A549 treated with RU486 at 1 μM for 4 hours (cell line): ENCODE measurements around the gene SLC9C1. TPM values are rescaled to one million over a fixed set of nuclear protein-coding genes. Genes with fewer than 3 reads are reported as not detected.

ENCODE experiments used
- total RNA-seq: library from RNA; stranded (reverse); fragments of 200-300 nt; extraction: Qiagen RNA extraction; gene quantifications from 5 replicates; pipeline ENCODE4 v1.2.3, GENCODE V29; 2022; ENCODE audit warnings: low read depth

Gene SLC9C1
- total RNA-seq, result not detected in 5 replicates

GRCh38 chr3:112293368-112294321 is at the start of gene SLC9C1:
TSS of gene SLC9C1 (minus strand) at chr3:112294216. CDS start at chr3:112286791, 7,425 bp downstream.

GRCh38 chr3:112333002-112333380 is 39.0 kb upstream of the SLC9C1 start, which contains the start of gene CD200:
TSS of gene CD200 (plus strand) at chr3:112333156. CDS start at chr3:112333213, 57 bp downstream.

GRCh38 chr3:112132975-112133448 is 161.0 kb downstream of the SLC9C1 start, which contains the start of gene GCSAM:
TSS of gene GCSAM (minus strand) at chr3:112133248. CDS start at chr3:112133120, 128 bp downstream.

Other genes starting within 250 kb of the SLC9C1 start
- 10.3 to 16.3 TPM (median 14.1 TPM) in 5 replicates for gene C3orf52, start 207.8 kb downstream of the SLC9C1 start, total RNA-seq
- gene GCSAM, start 161.0 kb downstream of the SLC9C1 start, total RNA-seq, result not detected in 5 replicates
- gene CD200, start 38.9 kb upstream of the SLC9C1 start, total RNA-seq, result not detected in 5 replicates
- 0.05 TPM in 1 of 5 replicates, not detected in the others for gene BTLA, start 205.3 kb upstream of the SLC9C1 start, total RNA-seq